ENCODE results near the gene KLHL40. TPM values are rescaled to one million over a fixed set of nuclear protein-coding genes. Genes with fewer than 3 reads are reported as not detected.

The KLHL40 gene
- total RNA-seq, 1 experiment from 2014 or later, result not detected

- no peak for DNase-seq (ENCODE audit: low read depth, low spot score)
- no TSS peak for BruUV-seq (replicated peaks)
- H3K4me3 ChIP-seq (ENCODE audit: low read depth in 2 of 2, low read length in 2 of 2), result no peak overlapping the region
- in situ Hi-C loops (cut with HindIII; ENCODE audit: low pct_unique_long_range_greater_than_20kb, low sequenced_read_pairs) (no loop called here), intact Hi-C loops (cut with micrococcal nuclease; ENCODE audit: unreplicated experiment) (no loop called here)
- no peaks in the 10 kb centered on the region for H3K4me1 ChIP-seq (ENCODE audit: control insufficient read depth, insufficient read depth, low read length)
- no peak for ATAC-seq
- no peaks in the 10 kb centered on the region for H3K27me3 ChIP-seq (ENCODE audit: control insufficient read depth, insufficient read depth, low read length)
- ChIA-PET CTCF (no interaction called here), POLR2A (no interaction called here)
- H3K27ac ChIP-seq (ENCODE audit: low read length), result no peak overlapping the region
- H3K36me3 ChIP-seq (ENCODE audit: control insufficient read depth, insufficient read depth, low read length), result no peaks in the 10 kb centered on the region
- TF ChIP-seq TCF7L2 (IDR thresholded peaks at IDR 0.05; ENCODE audit: low read depth, low read length), result no peak
- no peak for TF ChIP-seq POLR2AphosphoS5 (IDR thresholded peaks at IDR 0.05; ENCODE audit: low read depth, low read length)
- TF ChIP-seq, protein P1, sequence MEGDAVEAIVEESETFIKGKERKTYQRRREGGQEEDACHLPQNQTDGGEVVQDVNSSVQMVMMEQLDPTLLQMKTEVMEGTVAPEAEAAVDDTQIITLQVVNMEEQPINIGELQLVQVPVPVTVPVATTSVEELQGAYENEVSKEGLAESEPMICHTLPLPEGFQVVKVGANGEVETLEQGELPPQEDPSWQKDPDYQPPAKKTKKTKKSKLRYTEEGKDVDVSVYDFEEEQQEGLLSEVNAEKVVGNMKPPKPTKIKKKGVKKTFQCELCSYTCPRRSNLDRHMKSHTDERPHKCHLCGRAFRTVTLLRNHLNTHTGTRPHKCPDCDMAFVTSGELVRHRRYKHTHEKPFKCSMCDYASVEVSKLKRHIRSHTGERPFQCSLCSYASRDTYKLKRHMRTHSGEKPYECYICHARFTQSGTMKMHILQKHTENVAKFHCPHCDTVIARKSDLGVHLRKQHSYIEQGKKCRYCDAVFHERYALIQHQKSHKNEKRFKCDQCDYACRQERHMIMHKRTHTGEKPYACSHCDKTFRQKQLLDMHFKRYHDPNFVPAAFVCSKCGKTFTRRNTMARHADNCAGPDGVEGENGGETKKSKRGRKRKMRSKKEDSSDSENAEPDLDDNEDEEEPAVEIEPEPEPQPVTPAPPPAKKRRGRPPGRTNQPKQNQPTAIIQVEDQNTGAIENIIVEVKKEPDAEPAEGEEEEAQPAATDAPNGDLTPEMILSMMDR (IDR thresholded peaks at IDR 0.05), result no peak; the same call in 1 of the 2 replicates
- no peak for TF ChIP-seq REST (IDR thresholded peaks at IDR 0.05; ENCODE audit: insufficient read depth in 1 of 2, low read depth in 2 of 2, low read length in 1 of 2)
- no peak for TF ChIP-seq SIN3A (IDR thresholded peaks at IDR 0.05; ENCODE audit: borderline replicate concordance, insufficient read depth, low read depth, low read length)
- no peaks in the 10 kb centered on the region for H3K9me3 ChIP-seq (ENCODE audit: control insufficient read depth, insufficient read depth, low read depth, low read length)
Measured at GRCh38 chr3:42732829-42733459, 47.6 kb downstream of the KLHL40 start.

DNA sequence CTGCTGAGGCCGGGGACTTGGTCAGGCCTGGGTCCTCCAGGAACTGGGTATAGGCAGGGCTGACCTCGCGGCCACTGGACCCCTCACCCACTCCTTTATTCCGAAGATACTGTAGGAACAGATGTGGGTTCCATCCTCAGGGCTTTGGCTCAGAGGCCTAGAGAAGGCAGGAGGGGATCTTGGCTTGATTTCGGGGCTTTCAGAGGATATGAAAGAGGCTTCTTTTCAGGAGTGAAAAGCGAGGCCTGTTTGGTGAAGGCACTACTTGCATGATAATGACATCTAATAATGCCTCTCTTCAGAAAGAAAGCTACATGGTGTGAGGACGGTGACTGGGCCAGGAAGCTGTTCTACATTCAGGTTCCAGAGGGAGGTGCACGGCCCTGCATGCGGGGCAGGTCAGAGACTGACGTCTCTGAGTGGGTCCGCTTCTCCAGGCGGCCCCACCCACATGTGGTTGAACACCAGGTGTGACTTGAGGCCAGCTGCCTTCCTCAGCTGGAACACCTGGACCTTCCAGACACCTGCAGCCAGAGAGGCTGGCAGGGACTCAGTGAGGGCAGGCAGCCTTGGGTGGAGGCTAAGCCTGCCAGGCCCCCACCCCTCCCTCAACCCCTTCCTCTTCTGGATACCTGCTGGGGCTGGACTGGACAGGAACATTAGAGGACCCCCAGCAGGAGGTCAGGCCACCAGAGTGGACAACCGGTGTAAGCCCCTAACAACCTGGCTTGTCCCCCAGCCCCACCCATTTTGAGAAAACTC is 48.3 kb downstream of the KLHL40 start:
- no peak for DNase-seq (ENCODE audit: low read depth, low spot score)
- CTCF ChIA-PET, result no interaction called here
- Histone ChIP-seq H3K4me3 (ENCODE audit: low read depth in 2 of 2, low read length in 2 of 2) (no peak overlapping the region), H3K27me3 (ENCODE audit: control insufficient read depth, insufficient read depth, low read length) (no peaks in the 10 kb centered on the region), H3K4me1 (ENCODE audit: control insufficient read depth, insufficient read depth, low read length) (no peaks in the 10 kb centered on the region), H3K27ac (ENCODE audit: low read length) (no peak overlapping the region), H3K36me3 (ENCODE audit: control insufficient read depth, insufficient read depth, low read length) (no peaks in the 10 kb centered on the region), H3K9me3 (ENCODE audit: control insufficient read depth, insufficient read depth, low read depth, low read length) (no peaks in the 10 kb centered on the region)
- in situ Hi-C loops (cut with HindIII; ENCODE audit: low pct_unique_long_range_greater_than_20kb, low sequenced_read_pairs) (no loop called here), intact Hi-C loops (cut with micrococcal nuclease; ENCODE audit: unreplicated experiment) (no loop called here)
- POLR2A ChIA-PET, result no interaction called here
- no peak for ATAC-seq
- TF ChIP-seq TCF7L2 (IDR thresholded peaks at IDR 0.05; ENCODE audit: low read depth, low read length) (no peak), POLR2AphosphoS5 (IDR thresholded peaks at IDR 0.05; ENCODE audit: low read depth, low read length) (no peak), REST (IDR thresholded peaks at IDR 0.05; ENCODE audit: insufficient read depth in 1 of 2, low read depth in 2 of 2, low read length in 1 of 2) (no peak), SIN3A (IDR thresholded peaks at IDR 0.05; ENCODE audit: borderline replicate concordance, insufficient read depth, low read depth, low read length) (no peak)
- TF ChIP-seq, protein P1 (IDR thresholded peaks at IDR 0.05), result no peak
- no TSS peak for BruUV-seq (replicated peaks)

Data from Panc1 (cell line).